Stimulated activated CD8-positive, alpha-beta memory T cell treated with anti-CD3 and anti-CD28 coated beads, Interleukin-4, amount 100 ng/mL, for 24 hours (primary cell): ENCODE data around the gene MOV10L1.
"Not testable (repeated sequence)": the region's sequence is repeated elsewhere in the genome, so short reads cannot be mapped to it uniquely, and the experiment has no call there.

Source experiments
- DNase-seq: peaks from one replicate; pipeline ENCODE4 v3.0.0-alpha.2; 2020; ENCODE audit warnings: low read depth

Gene MOV10L1

GRCh38 chr22:50138041-50138440, 48.2 kb downstream of the MOV10L1 start:
- DNase-seq: no peak

DNA sequence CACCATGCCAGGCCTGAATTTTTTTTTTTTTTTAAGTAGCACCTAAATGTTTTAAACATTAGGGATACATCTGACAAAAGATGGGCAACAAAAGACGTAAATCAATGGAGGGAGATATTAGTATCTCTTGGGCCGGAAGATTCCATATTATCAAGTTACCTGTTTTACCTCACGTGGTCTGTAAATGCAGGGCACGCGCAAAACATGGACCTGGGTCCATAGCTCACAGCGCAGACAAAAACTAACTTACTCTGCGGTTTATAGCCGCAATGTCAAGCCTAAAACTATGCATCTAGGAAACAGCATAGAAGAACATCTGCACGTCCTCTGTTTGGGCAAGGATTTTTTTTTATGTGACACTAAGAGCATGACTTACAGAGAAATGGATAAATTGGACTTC, 49.2 kb downstream of the MOV10L1 start:
- DNase-seq: no peak

DNA sequence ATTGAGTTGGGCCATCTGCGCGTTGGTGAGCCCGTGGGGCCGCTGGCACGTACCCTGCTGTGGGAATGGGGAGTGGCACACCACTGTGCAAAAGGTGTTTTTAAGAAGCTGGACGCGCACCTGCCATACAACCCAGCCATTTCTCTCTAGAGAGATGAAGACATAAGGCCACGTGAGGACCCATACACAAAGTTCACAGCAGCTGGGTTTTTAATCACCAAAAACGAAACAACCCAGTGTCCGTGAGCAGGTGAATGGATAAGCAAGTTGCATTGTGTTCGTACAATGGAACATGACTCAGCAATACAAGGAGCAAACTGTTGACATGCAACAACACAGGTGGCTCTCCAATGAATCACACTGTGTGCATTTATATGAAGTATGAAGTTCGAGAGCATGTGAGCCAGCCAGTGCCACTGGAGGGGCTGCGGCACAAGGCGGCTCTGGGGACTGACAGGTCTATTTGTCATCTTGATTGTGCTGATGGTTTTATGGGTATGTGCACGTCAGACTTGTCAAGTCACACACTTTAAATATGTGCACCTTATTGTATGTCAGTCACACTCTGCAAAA, 50.1 kb downstream of the MOV10L1 start:
- DNase-seq: no peak

GRCh38 chr22:50140615-50141014, 50.8 kb downstream of the MOV10L1 start:
- no peak for DNase-seq

GRCh38 chr22:50141462-50141861, 51.7 kb downstream of the MOV10L1 start:
- DNase-seq: no peak

GRCh38 chr22:50141891-50142363, 52.1 kb downstream of the MOV10L1 start:
- DNase-seq: no peak

DNA sequence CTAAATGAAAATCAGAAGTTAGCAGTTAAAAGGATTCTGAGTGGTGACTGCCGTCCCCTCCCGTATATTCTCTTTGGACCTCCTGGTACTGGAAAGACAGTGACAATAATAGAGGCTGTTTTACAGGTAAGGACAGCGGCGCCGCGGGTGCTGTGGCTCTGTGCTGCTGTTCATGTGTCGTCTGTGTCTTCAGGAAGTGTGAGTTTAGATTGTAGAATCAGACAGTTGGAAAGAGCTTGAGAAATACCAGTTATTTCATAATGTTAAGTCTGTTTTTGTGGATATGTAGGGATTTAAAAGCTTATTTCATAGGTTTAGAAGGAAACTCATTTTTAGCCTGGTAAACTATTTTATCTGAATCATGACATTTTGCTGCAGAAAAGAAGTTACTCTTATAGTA, 53.3 kb downstream of the MOV10L1 start:
- DNase-seq: no peak

DNA sequence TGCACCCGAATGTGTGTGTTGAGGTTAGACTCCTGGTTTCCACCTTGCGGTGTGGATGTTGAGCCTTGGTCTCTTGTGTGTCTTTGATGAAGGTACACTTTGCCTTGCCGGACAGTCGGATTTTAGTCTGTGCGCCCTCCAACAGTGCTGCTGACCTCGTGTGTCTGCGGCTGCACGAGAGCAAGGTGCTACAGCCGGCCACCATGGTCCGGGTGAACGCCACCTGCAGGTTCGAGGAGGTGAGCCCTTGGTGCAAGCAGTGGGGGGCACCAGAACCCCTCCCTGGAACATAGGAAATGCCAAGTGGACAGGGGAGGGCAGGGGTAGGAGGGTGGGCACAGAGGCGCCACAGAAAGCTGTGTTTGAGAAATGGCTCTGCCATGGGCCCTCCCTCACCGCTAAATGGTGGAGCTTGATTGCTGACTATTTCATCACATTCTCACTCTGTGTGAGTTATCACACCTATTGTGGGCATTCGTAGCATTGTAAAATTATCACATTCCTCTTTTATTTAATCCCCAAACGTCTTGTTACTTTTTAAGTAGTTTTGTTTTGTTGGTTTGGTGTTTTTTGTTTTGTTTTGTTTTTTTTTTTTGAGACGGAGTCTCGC, 54.3 kb downstream of the MOV10L1 start:
- no peak for DNase-seq

DNA sequence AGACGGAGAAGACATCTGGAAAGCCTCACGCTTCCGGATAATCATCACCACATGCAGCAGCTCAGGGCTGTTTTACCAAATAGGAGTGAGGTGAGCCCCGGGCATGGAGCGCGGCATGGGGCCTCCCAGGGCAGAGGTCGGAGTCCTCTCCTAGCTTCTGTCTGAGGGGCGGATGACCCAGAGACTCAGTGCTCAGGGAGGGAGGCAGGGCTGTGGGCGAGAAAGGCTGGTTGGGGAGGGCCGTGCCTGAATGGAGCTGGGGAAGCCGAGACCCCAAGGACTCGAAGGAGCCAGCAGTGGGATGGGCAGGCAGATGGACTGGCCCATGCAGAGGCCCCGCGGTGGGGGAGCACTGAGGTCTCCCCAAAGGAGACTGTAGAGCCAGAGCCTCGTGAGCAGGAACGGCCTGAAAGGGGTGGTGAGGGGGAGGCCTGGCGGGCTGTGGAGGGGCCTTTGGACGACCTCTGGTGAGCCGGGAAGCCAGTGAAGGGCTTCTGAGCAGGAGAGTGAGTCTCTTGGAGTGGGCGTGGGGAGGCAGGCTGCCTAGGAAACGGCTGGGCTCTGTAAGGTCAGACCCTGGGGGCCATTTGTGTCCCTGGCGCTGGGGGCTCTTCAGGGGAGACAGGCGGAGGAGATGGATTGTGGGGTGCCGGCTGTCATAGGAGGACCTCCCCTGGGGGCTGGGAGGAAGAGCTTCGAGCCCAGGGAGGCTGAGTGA, 56.1 kb downstream of the MOV10L1 start:
- no peak for DNase-seq

DNA sequence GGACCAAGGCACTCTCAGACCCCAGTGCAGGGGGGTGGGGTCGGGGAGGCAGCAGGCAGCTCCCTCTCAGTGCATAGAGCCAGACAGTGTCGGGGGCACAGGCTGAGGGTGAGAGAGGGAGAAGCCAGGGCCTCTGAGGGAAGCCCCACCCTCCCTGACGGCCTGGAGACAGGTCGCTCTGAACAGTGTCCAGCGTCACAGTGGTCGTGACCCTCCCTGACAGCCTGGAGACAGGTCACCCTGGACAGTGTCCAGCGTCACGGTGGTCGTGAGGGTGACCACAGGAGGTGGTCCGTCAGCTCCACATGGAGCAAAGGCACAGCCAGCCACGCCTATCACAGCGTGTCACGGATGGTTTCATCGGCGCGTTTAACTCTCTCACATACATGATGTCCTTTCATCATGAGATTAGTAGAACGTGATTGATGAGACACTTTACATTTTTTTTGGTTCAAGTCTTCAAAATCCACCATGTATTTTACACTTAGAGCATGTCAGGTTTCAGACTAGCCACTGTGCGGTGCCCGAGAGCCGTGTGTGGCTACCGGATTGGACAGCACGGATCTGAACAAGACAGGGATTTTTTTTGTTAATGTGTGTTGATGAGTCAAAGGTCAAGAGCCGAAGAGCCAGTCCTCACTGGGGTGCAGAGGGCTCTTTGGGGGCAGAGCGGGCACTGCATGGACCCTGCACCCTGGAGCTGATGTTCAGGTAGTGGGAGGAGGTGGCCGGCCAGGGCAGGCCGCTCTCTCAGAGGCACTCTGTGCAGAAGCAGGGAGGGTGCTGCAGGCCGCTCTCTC, 56.8 kb downstream of the MOV10L1 start:
- DNase-seq: no peak

DNA sequence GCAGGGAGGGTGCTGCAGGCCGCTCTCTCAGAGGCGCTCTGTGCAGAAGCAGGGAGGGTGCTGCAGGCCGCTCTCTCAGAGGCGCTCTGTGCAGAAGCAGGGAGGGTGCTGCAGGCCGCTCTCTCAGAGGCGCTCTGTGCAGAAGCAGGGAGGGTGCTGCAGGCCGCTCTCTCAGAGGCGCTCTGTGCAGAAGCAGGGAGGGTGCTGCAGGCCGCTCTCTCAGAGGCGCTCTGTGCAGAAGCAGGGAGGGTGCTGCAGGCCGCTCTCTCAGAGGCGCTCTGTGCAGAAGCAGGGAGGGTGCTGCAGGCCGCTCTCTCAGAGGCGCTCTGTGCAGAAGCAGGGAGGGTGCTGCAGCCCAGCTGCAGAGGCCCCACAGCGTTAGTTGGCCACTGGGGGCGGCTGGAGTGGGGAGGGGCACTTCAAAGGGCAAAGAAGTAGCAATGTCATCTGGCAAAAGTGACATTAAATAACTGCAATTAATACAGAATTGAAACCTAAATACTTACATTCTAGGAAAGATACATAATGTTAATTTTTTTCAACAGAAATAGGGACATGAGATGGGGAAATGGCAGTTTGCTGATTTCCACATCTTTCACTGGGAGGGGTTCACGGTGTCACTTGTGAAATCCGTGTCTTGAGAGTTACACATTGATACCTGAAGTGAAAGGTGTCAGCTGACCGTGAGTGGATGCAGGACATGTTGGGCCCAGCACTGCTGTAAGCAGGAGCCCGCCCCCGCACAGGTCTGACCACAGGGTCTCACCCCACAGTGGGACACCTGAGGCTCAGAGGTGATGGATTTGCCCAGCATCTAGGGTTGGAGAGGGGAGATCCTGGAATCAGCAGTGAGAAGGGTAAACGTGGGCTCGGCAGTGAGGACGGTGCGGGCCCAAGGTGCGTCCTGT, 57.7 kb downstream of the MOV10L1 start:
- DNase-seq: not testable (repeated sequence)

DNA sequence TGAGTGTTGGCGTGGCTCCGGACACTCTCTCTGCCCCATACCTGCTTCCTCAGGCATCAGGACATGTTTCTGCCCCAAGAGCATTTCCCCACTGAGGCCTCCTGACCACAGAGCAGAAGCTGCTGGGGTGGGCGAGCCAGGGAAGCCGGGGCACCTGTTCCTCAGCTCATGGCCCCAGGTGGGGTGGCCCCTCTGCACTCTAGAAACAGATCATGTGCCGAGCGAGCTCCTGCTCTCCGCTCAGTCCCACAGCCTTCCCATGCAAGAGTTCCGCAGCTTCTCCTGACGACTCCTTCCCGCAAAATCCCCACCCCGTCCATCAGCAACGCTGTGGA, 58.3 kb downstream of the MOV10L1 start:
- no peak for DNase-seq

- DNase-seq: peak; percentile 56
Observed at GRCh38 chr22:50148991-50149721, 59.4 kb downstream of the MOV10L1 start.

- no peak for DNase-seq
Observed at GRCh38 chr22:50150161-50151129, 60.6 kb downstream of the MOV10L1 start.

- DNase-seq: no peak
Observed at GRCh38 chr22:50151571-50152537, 62.0 kb downstream of the MOV10L1 start.

DNA sequence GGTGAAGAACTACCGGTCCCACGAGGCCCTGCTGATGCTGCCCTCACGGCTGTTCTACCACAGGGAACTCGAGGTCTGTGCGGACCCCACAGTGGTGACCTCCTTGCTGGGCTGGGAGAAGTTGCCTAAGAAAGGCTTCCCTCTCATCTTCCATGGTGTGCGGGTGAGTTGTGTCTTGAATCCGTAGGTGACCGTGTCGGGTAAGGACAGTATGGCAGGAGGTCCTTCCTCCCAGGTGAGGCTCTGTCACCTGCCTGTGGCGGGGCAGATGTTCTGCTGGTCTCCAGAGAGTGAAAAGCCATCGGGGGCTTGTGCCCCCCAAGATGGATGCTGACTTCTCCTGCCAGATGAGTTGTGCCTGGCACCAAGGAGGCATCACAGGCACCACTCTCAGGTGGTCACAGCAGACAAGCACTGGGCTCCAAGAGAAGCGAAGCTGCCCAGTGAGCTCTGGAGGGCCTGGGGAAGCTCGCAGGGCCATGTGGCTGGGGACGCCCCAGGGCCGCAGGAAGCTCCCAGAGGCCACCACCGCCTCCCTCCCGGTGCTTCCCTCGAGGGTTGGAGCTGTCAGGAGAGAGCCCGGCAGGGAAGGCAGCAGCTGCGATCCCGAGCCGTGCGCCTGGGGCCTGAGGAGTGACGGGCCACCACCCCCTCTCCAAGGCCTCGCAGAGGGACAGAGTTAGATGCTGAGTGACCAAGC, 63.4 kb downstream of the MOV10L1 start:
- no peak for DNase-seq

DNA sequence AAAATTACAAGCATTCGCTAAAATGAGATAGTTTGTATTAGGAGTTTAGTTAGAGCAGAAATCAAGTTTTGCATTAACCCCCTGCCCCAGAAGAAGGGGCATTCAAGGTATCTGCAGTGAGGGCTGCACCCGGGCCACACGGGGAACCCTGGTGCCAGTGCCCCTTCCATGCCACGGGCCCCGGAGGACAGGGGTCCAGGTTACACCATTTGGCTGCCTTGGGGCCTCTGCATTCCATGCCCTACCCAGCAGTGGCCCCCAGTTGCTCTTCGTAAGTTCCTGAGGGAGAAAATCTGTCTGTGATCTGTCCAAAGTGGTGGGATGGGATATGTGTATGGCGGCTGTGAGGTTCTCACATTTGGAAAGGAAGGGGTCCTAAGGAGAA, 63.9 kb downstream of the MOV10L1 start:
- no peak for DNase-seq
